Breast epithelium (tissue), 3 donors: ENCODE data around the gene SOX8.

ENCODE experiments used
- CTCF ChIP-seq, 3 donors: fragments of 450-650 bp; IDR thresholded peaks; one replicate each; pipeline ENCODE4 v1.5.1; 2016 to 2017; ENCODE audit warnings: antibody characterized with exemption in 3 of 3, mild to moderate bottlenecking in 3 of 3, moderate library complexity in 3 of 3
- POLR2AphosphoS5 ChIP-seq, 3 donors: sonication (generic); formaldehyde crosslinking; IDR thresholded peaks; one replicate each; pipeline ENCODE4 v1.6.1; 2017; ENCODE audit warnings: antibody characterized with exemption in 3 of 3

GRCh38 chr16:1018447-1019198 is 37.1 kb downstream of the SOX8 start:
- no peak for TF ChIP-seq POLR2AphosphoS5 (IDR thresholded peaks at IDR 0.05)
- no peak for TF ChIP-seq CTCF (IDR thresholded peaks at IDR 0.05)
